Activated T-cell treated with anti-CD3 and anti-CD28 coated beads for 4 hours (primary cell): ENCODE measurements around the gene PCDHGC3.
"Not testable (repeated sequence)": the region's sequence is repeated elsewhere in the genome, so short reads cannot be mapped to it uniquely, and the experiment has no call there.

ENCODE experiments used
- DNase-seq: peaks from one replicate; pipeline ENCODE4 v3.0.0-alpha.2; 2020

Gene PCDHGC3

DNA sequence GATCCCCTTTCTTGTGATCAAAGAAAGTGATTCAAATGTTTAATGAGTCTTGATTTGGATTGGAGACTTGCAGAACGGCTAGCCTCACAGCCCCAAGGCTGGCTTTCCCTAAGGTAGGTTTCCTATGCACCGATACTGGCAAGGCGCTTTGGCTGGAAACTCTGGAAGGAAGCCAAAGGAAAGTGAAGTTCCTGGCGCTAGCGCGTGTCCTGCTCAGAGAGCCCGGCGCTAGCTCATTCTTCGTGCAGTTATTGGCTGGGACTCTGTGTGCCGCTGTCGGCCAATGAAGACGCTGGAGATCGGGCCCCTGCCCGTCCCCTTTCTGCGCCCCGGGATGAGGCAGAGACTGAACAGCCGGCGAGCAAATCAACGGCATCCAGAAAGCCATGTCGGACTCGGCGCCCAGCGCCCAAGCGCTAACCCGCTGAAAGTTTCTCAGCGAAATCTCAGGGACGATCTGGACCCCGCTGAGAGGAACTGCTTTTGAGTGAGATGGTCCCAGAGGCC, at the start of gene PCDHGC3:
Gene PCDHGC3, plus strand, starts transcription at position 342 of the 507 bp plus-strand sequence. Its CDS starts 151 bp downstream, at position 493.
- DNase-seq: no peak

DNA sequence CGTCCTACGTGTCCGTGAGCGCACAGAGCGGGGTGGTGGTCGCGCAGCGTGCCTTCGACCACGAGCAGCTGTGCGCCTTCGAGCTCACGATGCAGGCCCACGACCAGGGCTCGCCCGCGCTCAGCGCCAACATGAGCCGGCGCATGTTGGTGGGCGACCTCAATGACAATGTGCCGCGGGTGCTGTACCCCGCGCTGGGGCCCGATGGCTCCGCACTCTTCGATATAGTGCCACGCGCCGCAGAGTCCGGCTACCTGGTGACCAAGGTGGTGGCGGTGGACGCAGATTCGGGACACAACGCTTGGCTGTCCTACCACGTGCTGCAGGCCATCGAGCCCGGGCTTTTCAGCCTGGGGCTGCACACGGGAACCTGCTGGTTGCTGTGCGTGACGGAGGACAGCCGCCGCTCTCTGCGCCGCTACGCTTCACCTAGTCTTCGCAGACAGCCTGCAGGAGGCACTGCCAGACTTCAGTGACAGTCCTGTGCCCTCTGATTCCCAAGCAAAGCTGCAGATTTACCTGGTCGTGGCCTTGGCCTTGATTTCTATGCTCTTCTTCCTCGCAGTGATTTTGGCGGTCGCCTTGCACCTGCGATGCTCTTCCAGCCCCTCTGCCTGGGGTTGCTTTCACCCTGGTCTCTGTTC, 47.9 kb upstream of the PCDHGC3 start:
- DNase-seq: no peak

DNA sequence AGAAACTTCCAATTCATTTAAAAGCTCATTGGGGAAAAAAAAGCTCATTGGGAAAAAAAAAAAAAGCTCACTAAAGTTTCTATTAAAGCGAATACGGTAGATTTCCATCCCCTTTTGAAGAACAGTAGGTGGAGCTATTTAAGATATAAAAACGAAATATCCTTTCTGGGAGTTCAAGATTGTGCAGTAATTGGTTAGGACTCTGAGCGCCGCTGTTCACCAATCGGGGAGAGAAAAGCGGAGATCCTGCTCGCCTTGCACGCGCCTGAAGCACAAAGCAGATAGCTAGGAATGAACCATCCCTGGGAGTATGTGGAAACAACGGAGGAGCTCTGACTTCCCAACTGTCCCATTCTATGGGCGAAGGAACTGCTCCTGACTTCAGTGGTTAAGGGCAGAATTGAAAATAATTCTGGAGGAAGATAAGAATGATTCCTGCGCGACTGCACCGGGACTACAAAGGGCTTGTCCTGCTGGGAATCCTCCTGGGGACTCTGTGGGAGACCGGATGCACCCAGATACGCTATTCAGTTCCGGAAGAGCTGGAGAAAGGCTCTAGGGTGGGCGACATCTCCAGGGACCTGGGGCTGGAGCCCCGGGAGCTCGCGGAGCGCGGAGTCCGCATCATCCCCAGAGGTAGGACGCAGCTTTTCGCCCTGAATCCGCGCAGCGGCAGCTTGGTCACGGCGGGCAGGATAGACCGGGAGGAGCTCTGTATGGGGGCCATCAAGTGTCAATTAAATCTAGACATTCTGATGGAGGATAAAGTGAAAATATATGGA, 45.2 kb upstream of the PCDHGC3 start, which contains the start of gene PCDHGA12:
Gene PCDHGA12, plus strand, starts transcription at position 176 of the 782 bp plus-strand sequence. Its CDS starts 253 bp downstream, at position 429.
- no peak for DNase-seq

DNA sequence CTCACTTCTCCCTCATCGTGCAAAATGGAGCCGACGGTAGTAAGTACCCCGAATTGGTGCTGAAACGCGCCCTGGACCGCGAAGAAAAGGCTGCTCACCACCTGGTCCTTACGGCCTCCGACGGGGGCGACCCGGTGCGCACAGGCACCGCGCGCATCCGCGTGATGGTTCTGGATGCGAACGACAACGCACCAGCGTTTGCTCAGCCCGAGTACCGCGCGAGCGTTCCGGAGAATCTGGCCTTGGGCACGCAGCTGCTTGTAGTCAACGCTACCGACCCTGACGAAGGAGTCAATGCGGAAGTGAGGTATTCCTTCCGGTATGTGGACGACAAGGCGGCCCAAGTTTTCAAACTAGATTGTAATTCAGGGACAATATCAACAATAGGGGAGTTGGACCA, 44.5 kb upstream of the PCDHGC3 start:
- no peak for DNase-seq

DNA sequence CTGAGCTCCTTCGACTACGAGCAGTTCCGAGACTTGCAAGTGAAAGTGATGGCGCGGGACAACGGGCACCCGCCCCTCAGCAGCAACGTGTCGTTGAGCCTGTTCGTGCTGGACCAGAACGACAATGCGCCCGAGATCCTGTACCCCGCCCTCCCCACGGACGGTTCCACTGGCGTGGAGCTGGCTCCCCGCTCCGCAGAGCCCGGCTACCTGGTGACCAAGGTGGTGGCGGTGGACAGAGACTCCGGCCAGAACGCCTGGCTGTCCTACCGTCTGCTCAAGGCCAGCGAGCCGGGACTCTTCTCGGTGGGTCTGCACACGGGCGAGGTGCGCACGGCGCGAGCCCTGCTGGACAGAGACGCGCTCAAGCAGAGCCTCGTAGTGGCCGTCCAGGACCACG, 43.5 kb upstream of the PCDHGC3 start:
- DNase-seq: not testable (repeated sequence)

DNA sequence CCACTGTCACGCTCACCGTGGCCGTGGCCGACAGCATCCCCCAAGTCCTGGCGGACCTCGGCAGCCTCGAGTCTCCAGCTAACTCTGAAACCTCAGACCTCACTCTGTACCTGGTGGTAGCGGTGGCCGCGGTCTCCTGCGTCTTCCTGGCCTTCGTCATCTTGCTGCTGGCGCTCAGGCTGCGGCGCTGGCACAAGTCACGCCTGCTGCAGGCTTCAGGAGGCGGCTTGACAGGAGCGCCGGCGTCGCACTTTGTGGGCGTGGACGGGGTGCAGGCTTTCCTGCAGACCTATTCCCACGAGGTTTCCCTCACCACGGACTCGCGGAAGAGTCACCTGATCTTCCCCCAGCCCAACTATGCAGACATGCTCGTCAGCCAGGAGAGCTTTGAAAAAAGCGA, 43.0 kb upstream of the PCDHGC3 start:
- DNase-seq: not testable (repeated sequence)

DNA sequence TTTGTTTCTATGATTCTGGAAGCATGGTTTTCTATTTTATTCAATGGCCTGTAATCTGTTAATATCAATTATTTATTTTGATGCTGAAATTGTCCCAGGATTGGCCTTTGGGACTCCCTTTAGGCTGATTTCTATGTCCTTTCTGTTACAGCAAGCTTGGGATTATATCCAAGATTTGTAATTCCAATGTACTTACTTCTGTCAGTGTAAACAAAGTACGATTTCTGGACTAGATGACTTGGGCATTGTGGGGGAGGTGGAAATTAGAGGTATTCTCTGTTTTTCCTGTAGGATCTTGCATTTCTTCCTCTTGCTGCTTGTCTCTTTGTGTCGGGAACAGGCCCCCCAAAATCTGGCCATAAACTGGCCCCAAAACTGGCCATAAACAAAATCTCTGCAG, 41.8 kb upstream of the PCDHGC3 start:
- DNase-seq: no peak

DNA sequence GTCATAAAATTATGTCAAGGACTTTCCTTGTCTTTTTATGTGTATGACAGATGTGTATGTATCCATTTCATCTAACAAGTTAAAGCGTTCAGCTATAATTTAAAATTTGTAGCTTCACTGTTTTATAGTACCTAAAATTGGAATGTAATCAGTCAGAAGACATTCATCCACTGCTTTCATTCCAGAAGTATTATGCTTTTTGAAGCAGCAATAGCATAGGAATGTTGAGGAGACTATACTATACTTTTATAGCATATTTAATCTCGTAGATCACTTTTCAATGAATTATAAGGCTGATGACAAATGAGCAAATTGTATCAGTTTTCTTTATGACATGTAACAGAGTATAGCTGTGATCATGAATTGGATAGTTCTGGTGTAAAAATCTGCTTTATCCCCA, 38.5 kb upstream of the PCDHGC3 start:
- DNase-seq: no peak

DNA sequence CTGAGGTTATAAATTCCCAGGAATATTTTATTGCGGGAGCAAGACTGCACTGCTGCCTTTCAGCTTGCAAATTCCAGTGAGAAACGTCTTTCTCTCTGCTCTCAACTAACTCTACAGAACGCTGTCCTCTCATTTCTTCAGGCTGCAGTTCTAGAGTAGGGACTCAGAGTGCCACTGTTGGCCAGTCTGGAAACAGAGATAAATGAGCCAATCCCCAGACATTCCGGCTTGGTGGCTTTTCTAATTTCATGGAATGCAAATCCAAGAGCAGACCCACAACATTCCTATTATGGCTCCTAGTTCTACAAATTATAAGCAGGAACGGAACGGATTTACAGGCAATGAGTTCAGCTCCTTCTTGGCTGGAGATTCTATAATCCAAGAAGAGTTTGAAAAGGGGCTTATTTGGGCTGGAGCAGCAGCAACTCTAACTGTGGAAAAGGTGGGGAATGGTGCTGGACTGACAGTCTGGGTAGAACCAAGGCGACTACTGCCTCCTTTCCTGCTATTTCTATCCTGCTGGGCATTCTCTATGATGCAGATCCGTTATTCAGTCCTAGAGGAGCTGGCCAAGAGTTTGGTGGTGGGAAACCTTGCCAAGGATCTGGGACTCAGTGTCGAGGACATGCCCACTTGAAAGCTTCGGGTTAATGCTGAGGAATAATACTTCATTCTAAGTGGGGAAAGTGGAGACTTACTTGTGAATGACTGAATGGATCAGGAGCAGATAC, 36.2 kb upstream of the PCDHGC3 start:
- no peak for DNase-seq

DNA sequence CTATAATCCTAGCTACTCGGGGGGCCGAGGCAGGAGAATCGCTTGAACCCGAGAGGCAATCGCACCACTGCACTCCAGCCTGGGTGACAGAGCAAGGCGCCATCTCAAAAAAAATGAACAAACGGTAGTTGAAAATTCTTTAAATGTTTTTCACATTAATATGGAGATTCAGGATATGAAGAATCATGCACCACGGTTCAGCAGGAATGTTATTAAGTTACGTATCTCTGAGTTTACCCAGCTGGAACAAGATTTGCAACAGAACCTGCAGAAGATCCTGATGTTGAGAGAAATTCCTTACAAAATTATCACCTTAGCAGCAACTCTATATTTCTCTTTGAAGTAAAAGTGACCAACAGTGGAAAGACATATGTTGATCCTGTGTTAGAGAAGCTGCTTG, 35.4 kb upstream of the PCDHGC3 start:
- DNase-seq: no peak

DNA sequence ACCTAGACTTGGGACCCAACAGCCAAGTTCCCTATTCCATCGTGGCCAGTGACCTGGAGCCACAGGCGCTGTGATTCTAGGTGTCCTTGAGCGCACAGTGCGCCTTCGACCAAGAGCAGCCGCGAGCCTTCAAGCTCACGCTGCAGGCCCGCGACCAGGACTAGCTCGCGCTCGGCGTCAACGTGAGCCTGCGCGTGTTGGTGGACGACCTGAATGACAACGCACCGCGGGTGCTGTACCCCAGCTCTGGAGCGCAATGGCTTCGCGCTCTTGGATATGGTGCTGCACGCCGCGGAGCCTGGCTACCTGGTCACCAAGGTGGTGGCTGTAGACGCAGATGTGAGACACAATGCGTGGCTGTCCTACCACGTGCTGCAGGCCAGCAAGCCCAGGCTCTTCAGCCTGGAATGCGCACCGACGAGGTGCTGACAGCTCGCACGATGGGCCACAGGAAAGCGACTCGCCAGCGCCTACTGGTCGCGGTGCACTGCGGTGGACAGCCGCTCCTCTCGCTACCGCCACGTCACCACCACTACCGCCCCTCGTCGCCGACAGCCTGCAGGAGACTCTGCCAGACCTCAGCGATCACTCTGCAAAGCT, 34.1 kb upstream of the PCDHGC3 start:
- no peak for DNase-seq

DNA sequence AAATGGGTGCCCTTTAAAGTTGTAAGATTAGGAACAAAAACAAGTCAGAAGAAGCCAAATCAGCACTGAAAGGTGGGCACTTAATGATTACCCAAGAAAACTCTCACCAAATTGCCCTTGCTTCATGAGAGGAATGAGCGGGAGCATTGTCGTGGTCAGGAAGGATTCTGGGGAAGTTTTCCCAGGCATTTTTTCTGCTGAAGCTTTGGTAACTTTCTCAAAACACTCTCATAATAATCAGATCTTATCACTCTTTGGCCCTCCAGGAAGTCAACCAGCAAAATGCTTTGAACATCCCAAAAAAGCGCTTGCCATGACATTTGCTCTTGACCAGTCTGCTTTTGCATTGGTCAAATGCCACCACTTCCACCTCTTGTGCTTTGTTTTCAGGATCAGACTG, 10.4 kb upstream of the PCDHGC3 start:
- DNase-seq: no peak

DNA sequence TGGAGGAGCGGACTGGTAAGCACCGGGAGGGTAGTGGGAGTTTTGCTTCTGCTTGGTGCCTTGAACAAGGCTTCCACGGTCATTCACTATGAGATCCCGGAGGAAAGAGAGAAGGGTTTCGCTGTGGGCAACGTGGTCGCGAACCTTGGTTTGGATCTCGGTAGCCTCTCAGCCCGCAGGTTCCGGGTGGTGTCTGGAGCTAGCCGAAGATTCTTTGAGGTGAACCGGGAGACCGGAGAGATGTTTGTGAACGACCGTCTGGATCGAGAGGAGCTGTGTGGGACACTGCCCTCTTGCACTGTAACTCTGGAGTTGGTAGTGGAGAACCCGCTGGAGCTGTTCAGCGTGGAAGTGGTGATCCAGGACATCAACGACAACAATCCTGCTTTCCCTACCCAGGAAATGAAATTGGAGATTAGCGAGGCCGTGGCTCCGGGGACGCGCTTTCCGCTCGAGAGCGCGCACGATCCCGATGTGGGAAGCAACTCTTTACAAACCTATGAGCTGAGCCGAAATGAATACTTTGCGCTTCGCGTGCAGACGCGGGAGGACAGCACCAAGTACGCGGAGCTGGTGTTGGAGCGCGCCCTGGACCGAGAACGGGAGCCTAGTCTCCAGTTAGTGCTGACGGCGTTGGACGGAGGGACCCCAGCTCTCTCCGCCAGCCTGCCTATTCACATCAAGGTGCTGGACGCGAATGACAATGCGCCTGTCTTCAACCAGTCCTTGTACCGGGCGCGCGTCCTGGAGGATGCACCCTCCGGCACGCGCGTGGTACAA, 556 bp downstream of the PCDHGC3 start:
- DNase-seq: no peak

DNA sequence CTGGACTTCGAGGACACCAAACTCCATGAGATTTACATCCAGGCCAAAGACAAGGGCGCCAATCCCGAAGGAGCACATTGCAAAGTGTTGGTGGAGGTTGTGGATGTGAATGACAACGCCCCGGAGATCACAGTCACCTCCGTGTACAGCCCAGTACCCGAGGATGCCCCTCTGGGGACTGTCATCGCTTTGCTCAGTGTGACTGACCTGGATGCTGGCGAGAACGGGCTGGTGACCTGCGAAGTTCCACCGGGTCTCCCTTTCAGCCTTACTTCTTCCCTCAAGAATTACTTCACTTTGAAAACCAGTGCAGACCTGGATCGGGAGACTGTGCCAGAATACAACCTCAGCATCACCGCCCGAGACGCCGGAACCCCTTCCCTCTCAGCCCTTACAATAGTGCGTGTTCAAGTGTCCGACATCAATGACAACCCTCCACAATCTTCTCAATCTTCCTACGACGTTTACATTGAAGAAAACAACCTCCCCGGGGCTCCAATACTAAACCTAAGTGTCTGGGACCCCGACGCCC, 1.3 kb downstream of the PCDHGC3 start:
- no peak for DNase-seq

DNA sequence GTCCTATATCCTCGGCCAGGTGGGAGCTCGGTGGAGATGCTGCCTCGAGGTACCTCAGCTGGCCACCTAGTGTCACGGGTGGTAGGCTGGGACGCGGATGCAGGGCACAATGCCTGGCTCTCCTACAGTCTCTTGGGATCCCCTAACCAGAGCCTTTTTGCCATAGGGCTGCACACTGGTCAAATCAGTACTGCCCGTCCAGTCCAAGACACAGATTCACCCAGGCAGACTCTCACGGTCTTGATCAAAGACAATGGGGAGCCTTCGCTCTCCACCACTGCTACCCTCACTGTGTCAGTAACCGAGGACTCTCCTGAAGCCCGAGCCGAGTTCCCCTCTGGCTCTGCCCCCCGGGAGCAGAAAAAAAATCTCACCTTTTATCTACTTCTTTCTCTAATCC, 2.0 kb downstream of the PCDHGC3 start:
- no peak for DNase-seq

DNA sequence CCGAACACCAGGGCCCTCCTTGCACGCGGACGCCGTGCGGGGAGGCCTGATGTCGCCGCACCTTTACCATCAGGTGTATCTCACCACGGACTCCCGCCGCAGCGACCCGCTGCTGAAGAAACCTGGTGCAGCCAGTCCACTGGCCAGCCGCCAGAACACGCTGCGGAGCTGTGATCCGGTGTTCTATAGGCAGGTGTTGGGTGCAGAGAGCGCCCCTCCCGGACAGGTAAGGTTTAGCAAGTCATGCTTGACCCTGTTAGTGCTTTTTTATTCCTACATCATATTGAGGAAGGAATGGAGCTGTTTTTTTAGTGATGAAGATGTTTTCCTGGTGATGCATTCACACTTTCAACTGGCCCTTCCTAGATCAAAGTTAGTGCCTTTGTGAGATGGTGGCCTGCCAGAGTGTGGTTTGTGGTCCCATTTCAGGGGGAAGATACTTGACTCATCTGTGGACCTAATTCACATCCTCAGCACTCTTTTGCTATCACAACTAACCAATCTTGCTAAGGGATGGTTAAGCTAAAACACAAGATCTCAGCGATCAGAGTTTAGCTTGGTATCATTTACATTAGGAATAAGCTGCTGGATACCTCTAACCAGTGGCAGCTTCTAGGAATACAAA, 2.7 kb downstream of the PCDHGC3 start:
- no peak for DNase-seq

DNA sequence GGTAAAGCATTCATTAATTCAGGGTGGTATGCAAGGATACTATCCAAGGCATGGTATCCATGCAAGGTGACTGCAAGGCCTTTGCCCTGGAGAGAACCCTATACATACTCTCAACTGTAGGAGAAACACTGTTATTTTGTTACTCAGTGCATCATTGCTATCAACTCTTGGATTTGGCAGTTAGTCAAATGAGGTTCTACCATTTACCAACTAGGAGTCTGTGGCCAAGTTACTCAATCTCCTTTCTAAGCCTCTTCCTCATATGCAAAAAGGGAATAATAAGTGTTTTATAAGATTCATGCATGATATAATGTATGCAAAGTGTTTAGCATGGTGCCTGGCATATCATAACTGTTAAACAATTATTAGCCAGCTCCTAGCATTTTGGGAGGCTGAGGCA, 4.0 kb downstream of the PCDHGC3 start:
- no peak for DNase-seq

DNA sequence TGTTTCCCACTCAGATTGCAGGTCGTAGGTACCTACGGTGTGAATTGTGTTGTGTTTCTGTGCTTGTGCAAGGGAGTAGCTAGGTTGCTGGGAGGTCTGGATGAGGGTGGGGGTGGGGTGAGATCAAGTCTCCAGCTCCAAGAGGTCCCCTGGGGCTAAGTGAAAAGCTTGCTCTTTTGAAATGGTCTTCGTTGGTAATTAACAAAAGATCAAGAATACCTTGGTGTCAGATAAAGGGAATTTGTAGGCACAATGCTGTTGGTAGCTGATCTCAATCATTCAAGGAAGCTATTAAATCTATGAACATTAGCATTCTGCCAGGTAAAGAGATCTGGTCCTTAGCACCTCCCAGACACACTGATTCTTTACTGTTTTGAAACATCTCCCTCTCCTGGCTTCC, 8.1 kb downstream of the PCDHGC3 start:
- no peak for DNase-seq

DNA sequence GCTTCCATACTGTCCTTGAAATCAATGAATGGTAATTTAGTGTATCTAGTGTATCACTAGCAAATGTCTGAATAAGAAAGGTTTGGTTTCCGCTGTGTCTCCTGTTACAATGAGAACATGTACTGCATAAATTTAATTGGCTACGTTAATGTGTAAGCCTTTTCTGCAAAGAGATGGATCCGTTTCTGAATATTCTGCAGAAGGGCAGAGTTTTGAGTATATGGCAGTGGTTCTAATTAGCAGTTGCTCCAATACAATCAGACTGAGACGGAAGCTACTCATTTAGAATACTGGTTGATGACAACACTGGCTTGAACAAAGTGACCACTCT, 8.5 kb downstream of the PCDHGC3 start:
- no peak for DNase-seq

DNA sequence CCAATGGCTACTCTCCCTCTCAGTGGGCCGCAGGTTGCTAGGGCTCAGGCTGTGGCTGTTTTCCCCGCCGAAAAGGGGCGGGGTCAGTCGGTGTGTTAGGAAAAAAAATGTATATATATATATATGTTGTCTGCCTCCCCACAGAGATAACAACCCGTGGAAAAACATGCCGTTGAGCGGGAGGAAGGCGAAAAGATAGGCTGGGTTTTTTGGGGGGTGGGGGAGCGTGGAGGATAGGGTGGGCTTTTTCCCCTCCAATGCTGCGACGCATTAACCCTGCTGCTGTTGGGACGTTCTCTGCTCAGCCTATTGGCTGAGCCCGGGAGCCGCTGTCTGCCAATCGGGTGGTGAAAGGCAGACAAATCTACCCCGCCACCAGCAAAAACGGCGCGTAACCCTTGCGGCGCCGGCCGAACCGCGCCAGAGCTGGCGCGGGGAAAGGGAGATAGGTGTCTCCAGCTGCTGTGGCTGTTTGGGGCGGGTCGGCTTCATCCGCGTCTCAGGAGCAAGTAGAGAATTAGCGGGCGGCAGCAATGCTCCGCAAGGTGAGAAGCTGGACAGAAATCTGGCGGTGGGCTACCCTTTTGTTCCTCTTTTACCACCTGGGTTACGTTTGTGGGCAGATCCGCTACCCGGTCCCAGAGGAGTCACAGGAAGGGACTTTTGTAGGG, 9.0 kb downstream of the PCDHGC3 start, which contains the start of gene PCDHGC4:
Gene PCDHGC4, plus strand, starts transcription at position 390 of the 671 bp plus-strand sequence. Its CDS starts 144 bp downstream, at position 534.
- DNase-seq: no peak
